Colonic mucosa (tissue), 4 donors: ENCODE data around the gene NUDT14. TPM values are rescaled to one million over a fixed set of nuclear protein-coding genes. Genes with fewer than 3 reads are reported as not detected.

Experiments
- DNase-seq: peaks from one replicate; pipeline ENCODE4 v3.0.0-alpha.2; 2020
- H3K27ac ChIP-seq: fragments of 200-600 bp; one replicate; pipeline ENCODE4 v1.8.0; 2021
- H3K27me3 ChIP-seq: fragments of 200-600 bp; one replicate; pipeline ENCODE4 v1.8.0; 2021
- H3K36me3 ChIP-seq: fragments of 200-600 bp; one replicate; pipeline ENCODE4 v1.8.0; 2021
- H3K4me1 ChIP-seq: fragments of 200-600 bp; one replicate; pipeline ENCODE4 v1.8.0; 2021; ENCODE audit warnings: mild to moderate bottlenecking
- H3K4me3 ChIP-seq: fragments of 200-600 bp; one replicate; pipeline ENCODE4 v1.8.0; 2021
- H3K9ac ChIP-seq, 2 donors: one replicate each; pipeline ENCODE4 v1.7.0; 2013; ENCODE audit warnings: control low read depth in 2 of 2, low read depth in 2 of 2, low read length in 2 of 2
- H3K9me3 ChIP-seq: fragments of 200-600 bp; one replicate; pipeline ENCODE4 v1.8.0; 2021
- CTCF ChIP-seq: fragments of 200-600 bp; IDR thresholded peaks from one replicate; pipeline ENCODE4 v1.8.0; 2022; ENCODE audit warnings: antibody characterized with exemption, mild to moderate bottlenecking
- intact Hi-C: fragments of 100-400 bp; cut with DNase I; formaldehyde crosslinking; loops from one replicate; pipeline ENCODE4 v1.14.1; 2022
- total RNA-seq, 2 donors: library from RNA; stranded (reverse); fragmentation: NEBNext Ultra II Directional in 1 of 2; extraction: Animal tissue kit (Norgen Biotek cat#: 25700) in 1 of 2; gene quantifications; one replicate each; pipeline ENCODE4 v1.2.1, GENCODE V29; 2021
- donor health status: healthy.
- donor health status: DM: no; HTN: no; CAD: no.
- donor health status: DM: no; HTN: no; CAD: no.

The NUDT14 gene
- total RNA-seq, 2 donors from 2014 or later = 40.8 to 46.0 TPM

DNA sequence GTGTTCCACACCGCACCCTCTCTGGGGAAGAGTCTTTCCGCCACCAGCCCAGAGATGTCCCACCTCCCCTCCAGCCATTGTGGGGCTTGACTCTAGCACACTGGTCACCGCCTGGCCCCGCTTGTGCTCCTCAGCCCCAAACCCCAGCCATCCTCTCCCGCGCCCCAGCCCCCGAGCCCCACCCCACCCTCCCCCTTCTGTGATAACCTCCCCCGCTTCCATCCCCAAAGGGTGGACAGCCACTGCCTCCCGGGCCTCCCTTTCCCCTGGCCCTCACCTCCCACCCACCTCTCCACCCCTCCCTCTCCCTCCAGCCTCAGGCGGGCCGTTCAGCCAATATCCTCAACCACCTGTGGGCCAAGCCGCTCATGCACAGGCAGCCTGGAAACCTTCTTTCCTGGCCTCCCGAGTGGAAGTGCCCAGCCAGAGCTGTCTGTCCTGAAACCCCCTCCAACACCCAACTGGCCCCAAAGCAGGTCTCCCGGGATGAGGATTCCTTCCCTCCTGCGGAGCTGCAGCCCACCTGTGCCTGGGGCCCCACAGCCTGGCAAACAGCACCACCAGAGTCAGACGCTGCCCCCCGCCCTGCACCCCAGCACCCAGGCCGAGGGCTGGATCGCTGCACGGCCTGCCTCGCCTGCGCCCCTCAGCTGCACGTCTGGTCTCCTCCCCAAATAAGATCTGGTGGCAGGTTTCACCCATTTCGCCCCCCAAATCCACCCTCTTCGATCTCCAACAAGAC lies 27.1 kb upstream of the NUDT14 start:
- intact Hi-C loops = loop anchor here (10.0 kb wide), 1 partner anchor 317 kb away; the partner anchor contains the start of gene TMEM121
- DNase-seq = no peak

DNA sequence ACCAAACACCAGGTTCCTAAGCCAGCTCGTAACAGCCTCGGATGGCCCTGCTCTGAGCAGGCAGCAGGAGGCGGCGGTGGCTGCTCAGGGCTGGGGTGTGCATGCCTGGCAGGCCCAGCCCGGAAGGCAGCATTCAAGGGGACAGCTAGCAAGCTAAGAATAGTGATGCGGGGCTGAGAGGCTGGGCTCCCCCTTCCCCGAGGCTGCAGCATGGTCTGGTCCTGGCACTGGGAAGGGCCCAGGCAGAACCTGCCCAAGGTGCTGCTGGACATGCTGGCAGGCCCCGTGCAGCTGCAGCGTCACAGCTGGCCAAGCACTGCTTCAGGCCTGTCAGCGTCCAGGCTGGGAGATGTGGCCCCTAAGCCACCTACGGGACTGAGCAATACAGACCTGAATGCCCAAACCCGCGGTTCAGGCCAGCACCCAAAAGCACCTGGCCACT lies 26.4 kb upstream of the NUDT14 start:
- Histone ChIP-seq H3K9ac (no peak overlapping the region), H3K9me3 (no peaks in the 10 kb centered on the region), H3K27me3 (no peaks in the 10 kb centered on the region), H3K27ac (no peak overlapping the region), H3K36me3 (no peaks in the 10 kb centered on the region), H3K4me1 (peaks cover 5% of the 10 kb centered on the region), H3K4me3 (no peak overlapping the region)
- TF ChIP-seq CTCF = no peak
- no peak for DNase-seq
- intact Hi-C loops = loop anchor here (10.0 kb wide), 1 partner anchor 317 kb away; the partner anchor contains the start of gene TMEM121

More for the DNA sequence above, 27.1 kb upstream of the NUDT14 start:
- TF ChIP-seq CTCF = no peak
- no peak overlapping the region for H3K27ac ChIP-seq
- H3K4me3 ChIP-seq = no peak overlapping the region
- no peaks in the 10 kb centered on the region for H3K9me3 ChIP-seq
- peaks cover 5% of the 10 kb centered on the region for H3K4me1 ChIP-seq
- no peaks in the 10 kb centered on the region for H3K36me3 ChIP-seq
- H3K27me3 ChIP-seq = no peaks in the 10 kb centered on the region
- H3K9ac ChIP-seq = no peak overlapping the region

- TF ChIP-seq CTCF = no peak
- H3K9ac ChIP-seq = no peak overlapping the region
- H3K4me3 ChIP-seq = no peak overlapping the region
- no peaks in the 10 kb centered on the region for H3K36me3 ChIP-seq
- no peaks in the 10 kb centered on the region for H3K9me3 ChIP-seq
- H3K27ac ChIP-seq = no peak overlapping the region
- DNase-seq = no peak
- intact Hi-C loops = loop anchor here (10.0 kb wide), 1 partner anchor 318 kb away; the partner anchor contains the start of gene TMEM121
- peaks cover 5% of the 10 kb centered on the region for H3K4me1 ChIP-seq
- H3K27me3 ChIP-seq = no peaks in the 10 kb centered on the region
Observed at GRCh38 chr14:105206873-105207272, 25.8 kb upstream of the NUDT14 start.

DNA sequence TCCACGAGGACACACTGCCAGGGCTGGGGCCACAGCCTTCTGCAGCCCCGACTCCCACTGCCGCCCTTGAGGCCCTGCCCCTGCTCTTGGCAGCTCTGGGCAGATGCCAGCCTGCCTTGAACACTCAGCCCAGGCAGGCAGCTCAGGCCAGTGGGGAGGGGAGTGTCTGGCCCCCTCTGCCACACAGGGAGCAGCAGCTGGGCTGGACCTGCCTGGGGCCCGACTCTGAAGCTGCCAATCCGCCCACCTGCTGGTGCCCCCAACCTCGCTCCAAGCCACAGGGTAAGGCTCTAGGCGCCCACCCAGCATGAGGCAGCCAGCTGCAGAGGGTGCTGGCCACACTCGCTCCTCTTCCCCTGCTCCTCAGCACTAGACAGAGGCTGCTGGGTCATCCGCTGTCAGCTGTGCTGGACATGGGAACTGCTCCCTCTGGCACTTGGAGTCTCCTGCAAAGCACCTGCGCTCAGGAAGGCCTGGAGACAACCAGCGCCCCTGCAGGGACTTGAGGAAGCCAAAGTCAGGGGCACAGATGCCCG lies 24.6 kb upstream of the NUDT14 start:
- Histone ChIP-seq H3K9me3 (no peaks in the 10 kb centered on the region), H3K4me3 (no peak overlapping the region), H3K9ac (peak overlapping the region in 1 of 2 donors; percentile 35), H3K27ac (no peak overlapping the region), H3K4me1 (peaks cover 5% of the 10 kb centered on the region), H3K36me3 (no peaks in the 10 kb centered on the region), H3K27me3 (peaks cover 8% of the 10 kb centered on the region)
- TF ChIP-seq CTCF = no peak
- no peak for DNase-seq
- intact Hi-C loops = loop anchor here (10.0 kb wide), 1 partner anchor 319 kb away; the partner anchor contains the start of gene TMEM121

DNA sequence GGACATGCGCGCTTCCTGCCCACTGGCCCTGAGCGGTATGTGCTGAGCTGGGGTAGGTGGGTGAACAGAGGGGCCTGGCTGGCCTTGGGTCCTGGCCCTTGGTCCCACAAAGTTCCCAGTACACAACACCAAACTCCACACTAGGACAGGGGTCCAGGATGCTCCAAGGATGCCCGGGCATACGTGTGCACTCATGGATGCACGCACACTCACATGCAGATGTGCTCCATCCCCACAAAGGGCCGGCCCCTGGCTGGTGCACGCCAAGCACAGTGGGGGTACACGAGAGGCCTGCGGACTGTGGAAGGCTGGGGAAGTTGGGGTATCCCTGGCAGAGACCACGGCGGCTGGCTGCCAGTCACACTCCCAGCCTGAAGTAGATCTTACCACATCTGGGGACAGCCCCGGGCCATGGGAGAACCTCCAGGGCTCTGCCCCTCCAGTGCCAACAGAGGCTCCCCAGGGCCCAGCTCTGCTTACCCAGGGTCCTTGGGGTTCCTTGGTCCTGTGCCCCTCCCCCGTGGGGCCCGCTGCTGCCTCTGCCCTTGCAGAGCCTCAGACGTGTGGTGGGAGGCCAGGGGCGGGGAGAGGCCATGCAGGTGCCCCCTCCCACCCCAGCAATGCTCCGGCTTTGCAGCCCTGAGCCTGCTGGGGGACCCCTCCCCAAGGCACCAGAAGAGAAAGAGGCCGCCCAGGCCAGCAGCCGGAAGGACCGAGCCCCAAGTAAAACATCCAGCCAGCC lies 24.0 kb upstream of the NUDT14 start:
- H3K36me3 ChIP-seq = no peaks in the 10 kb centered on the region
- no peaks in the 10 kb centered on the region for H3K9me3 ChIP-seq
- no peak for TF ChIP-seq CTCF
- DNase-seq = no peak
- H3K27me3 ChIP-seq = peaks cover 11% of the 10 kb centered on the region
- H3K4me1 ChIP-seq = peaks cover 5% of the 10 kb centered on the region
- H3K27ac ChIP-seq = no peak overlapping the region
- intact Hi-C loops = loop anchor here (5.0 to 10.0 kb wide), 2 partner anchors 62 to 320 kb away; partner anchors contain the start of gene TMEM121
- H3K9ac ChIP-seq = no peak overlapping the region
- H3K4me3 ChIP-seq = no peak overlapping the region
